Testis (tissue), 2 donors: Measurements from ENCODE around the gene TLE3.

ENCODE experiments used
- POLR2A ChIP-seq: fragments of 450-650 bp; IDR thresholded peaks from one replicate; pipeline ENCODE4 v1.6.1; 2017; ENCODE audit warnings: antibody characterized with exemption, mild to moderate bottlenecking, moderate library complexity
- TF ChIP-seq, protein P1 (sequence below), 3 experiments: fragments of 450-650 bp in 2 of 3; fragments of 200-600 bp in 1 of 3; sonication (generic) in 1 of 3; IDR thresholded peaks; one replicate each; pipeline ENCODE4 v1.5.1; 2016 to 2019; ENCODE audit warnings: antibody characterized with exemption in 3 of 3, mild to moderate bottlenecking in 2 of 3, moderate library complexity in 1 of 3

DNA sequence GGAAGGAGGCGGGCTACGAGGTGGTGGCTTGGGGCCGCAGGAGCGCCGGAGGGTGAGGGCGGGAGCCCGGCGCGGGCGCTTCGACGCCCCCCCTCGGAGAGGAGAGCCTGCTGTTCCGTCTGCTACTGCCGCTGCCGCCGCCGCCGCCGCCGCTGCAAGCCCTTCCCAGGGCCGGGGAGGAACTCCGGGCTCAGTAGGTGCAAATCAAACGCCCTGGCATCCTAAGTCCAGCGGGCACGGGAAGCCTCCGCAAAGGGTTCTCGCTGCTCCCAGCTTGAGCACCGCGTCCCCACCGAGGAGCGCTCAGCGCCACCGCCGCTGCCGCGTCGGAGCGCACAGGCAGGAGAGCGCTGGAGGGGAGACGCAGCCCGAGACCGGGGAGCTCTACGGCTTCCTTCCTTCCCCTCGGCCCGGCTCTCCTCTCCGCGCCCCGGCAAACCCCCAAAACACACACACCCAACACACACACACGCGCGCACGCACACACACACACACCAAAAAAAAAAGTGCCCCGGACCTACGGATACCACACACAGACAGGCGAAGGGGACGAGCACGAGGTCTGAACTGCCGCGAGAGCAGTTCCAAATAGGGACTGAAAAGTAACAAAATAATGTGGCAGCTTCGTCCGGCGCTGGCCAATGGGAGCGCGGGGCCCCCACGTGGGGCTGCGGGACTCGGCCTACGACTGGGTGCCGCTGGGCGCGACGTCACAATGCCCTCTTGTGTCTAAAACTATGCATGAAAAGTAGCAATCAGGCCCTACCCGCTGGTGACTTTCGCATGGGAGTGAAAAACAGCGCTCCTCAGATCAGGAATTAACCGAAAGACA lies at the start of gene TLE3:
- TF ChIP-seq, protein P1, sequence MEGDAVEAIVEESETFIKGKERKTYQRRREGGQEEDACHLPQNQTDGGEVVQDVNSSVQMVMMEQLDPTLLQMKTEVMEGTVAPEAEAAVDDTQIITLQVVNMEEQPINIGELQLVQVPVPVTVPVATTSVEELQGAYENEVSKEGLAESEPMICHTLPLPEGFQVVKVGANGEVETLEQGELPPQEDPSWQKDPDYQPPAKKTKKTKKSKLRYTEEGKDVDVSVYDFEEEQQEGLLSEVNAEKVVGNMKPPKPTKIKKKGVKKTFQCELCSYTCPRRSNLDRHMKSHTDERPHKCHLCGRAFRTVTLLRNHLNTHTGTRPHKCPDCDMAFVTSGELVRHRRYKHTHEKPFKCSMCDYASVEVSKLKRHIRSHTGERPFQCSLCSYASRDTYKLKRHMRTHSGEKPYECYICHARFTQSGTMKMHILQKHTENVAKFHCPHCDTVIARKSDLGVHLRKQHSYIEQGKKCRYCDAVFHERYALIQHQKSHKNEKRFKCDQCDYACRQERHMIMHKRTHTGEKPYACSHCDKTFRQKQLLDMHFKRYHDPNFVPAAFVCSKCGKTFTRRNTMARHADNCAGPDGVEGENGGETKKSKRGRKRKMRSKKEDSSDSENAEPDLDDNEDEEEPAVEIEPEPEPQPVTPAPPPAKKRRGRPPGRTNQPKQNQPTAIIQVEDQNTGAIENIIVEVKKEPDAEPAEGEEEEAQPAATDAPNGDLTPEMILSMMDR (IDR thresholded peaks at IDR 0.05), result peak in 1 of 3 experiments; percentile 33
- peak; percentile 86 for TF ChIP-seq POLR2A
